K562 (cell line): Measurements from ENCODE around the gene SIRT3. TPM values are rescaled to one million over a fixed set of nuclear protein-coding genes. Genes with fewer than 3 reads are reported as not detected.

Experiments used
- ARHGAP35 ChIP-seq: fragments of 450-650 bp; IDR thresholded peaks from 2 replicates; pipeline ENCODE4 v1.6.1; 2018; ENCODE audit not compliant: partially characterized antibody
- CBX8 ChIP-seq: fragments of 200-600 bp; sonication (generic); IDR thresholded peaks from 2 replicates; pipeline ENCODE4 v1.6.1; 2012; ENCODE audit warnings: borderline replicate concordance, mixed run types, low read depth, mild to moderate bottlenecking, moderate library complexity, mixed read lengths, low read length, control low read depth, inconsistent platforms; ENCODE audit not compliant: poor library complexity, severe bottlenecking; ENCODE audit errors: extremely low read depth
- ETV5 ChIP-seq: sonication (generic); formaldehyde crosslinking; IDR thresholded peaks from 2 replicates; pipeline ENCODE4 v1.4.0; 2020; ENCODE audit warnings: low read depth, mild to moderate bottlenecking, missing genetic modification reagents
- HDAC6 ChIP-seq: IDR thresholded peaks from 2 replicates; pipeline ENCODE4 v1.6.1; 2012; ENCODE audit warnings: low read depth, mild to moderate bottlenecking, control low read depth, inconsistent platforms, low read length, moderate library complexity
- MAZ ChIP-seq, 2 experiments: fragments of 450-650 bp in 1 of 2; sonication (generic) in 1 of 2; formaldehyde crosslinking; IDR thresholded peaks in 1 of 2; conservative IDR thresholded peaks in 1 of 2; 2 replicates each; pipeline versions ENCODE4 v1.4.0 to v1.5.0; 2020; ENCODE audit warnings: mild to moderate bottlenecking in 1 of 2, missing genetic modification reagents in 1 of 2
- NCOR1 ChIP-seq: fragments of 450-650 bp; IDR thresholded peaks from 2 replicates; pipeline ENCODE4 v1.6.1; 2016; ENCODE audit warnings: mild to moderate bottlenecking, moderate library complexity
- RBFOX2 ChIP-seq: fragments of 200-400 bp; formaldehyde crosslinking; IDR thresholded peaks from 2 replicates; pipeline ENCODE4 v1.6.1; 2017; ENCODE audit warnings: low read depth, mild to moderate bottlenecking, low read length, moderate library complexity
- RBM15 ChIP-seq: fragments of 200-400 bp; formaldehyde crosslinking; IDR thresholded peaks from 2 replicates; pipeline ENCODE4 v1.6.1; 2018; ENCODE audit warnings: mild to moderate bottlenecking, low read length, moderate library complexity; ENCODE audit not compliant: insufficient read depth
- SIN3A ChIP-seq, 2 experiments: fragments of 150-350 bp in 1 of 2; IDR thresholded peaks; 2 replicates each; pipeline ENCODE4 v1.6.1; 2011 to 2016; ENCODE audit warnings: borderline replicate concordance in 2 of 2, low read depth in 2 of 2, low read length in 2 of 2, mild to moderate bottlenecking in 2 of 2, moderate library complexity in 2 of 2; ENCODE audit not compliant: control insufficient read depth in 1 of 2
- STAT5A ChIP-seq: IDR thresholded peaks from 2 replicates; pipeline ENCODE4 v1.6.1; 2012; ENCODE audit warnings: low read length, inconsistent platforms, borderline replicate concordance
- TFAM ChIP-seq: fragments of 250-450 bp; sonication (Bioruptor Pico); conservative IDR thresholded peaks from 2 replicates; pipeline ENCODE4 v1.5.0; 2021; ENCODE audit warnings: mild to moderate bottlenecking, moderate library complexity
- ZBTB1 ChIP-seq: sonication (generic); formaldehyde crosslinking; IDR thresholded peaks from 2 replicates; pipeline ENCODE4 v1.8.1; 2023; ENCODE audit warnings: missing genetic modification reagents, low read depth, mild to moderate bottlenecking, borderline replicate concordance
- ZFX ChIP-seq: sonication (generic); formaldehyde crosslinking; IDR thresholded peaks from 2 replicates; pipeline ENCODE4 v1.8.0; 2022; ENCODE audit warnings: mild to moderate bottlenecking, missing genetic modification reagents, moderate library complexity
- ZNF217 ChIP-seq: sonication (generic); formaldehyde crosslinking; IDR thresholded peaks from 2 replicates; pipeline ENCODE4 v1.8.0; 2022; ENCODE audit warnings: mild to moderate bottlenecking, missing genetic modification reagents
- polyA plus RNA-seq, 8 experiments: library from polyadenylated mRNA; depleted of rRNA in 4 of 8; stranded (reverse) in 5 of 8; unstranded in 3 of 8; fragments of >200 nt; fragmentation: Nextera tagmentation in 2 of 8; fragmentation: Illumina TruSeq in 1 of 8; extraction: Ambion mirVana in 2 of 8; extraction: Trizol in 1 of 8; gene quantifications; 2 replicates each; pipeline versions ENCODE4 v1.2.1 to v1.2.3, GENCODE V29; 2011 to 2014; ENCODE audit warnings: inconsistent platforms in 1 of 8, missing spikeins in 1 of 8
- total RNA-seq, 7 experiments: library from RNA; depleted of rRNA in 6 of 7; stranded (reverse); fragments of >200 nt in 6 of 7; fragmentation: Illumina TruSeq in 2 of 7; extraction: Trizol in 2 of 7; gene quantifications; 2 replicates each; pipeline versions ENCODE4 v1.2.1 to v1.2.3, GENCODE V29; 2011 to 2021; ENCODE audit warnings: low replicate concordance in 1 of 7
- TF ChIP-seq, protein P1 (sequence below): sonication (generic); formaldehyde crosslinking; IDR thresholded peaks from 2 replicates; pipeline ENCODE4 v1.8.1; 2023; ENCODE audit warnings: missing genetic modification reagents, mild to moderate bottlenecking, borderline replicate concordance
- TF ChIP-seq, protein P2 (sequence below): fragments of 250-450 bp; sonication (Bioruptor Pico); IDR thresholded peaks from 2 replicates; pipeline ENCODE4 v1.6.1; 2021; ENCODE audit warnings: mild to moderate bottlenecking
- TF ChIP-seq, protein P3 (sequence below), 3 experiments: IDR thresholded peaks in 2 of 3; conservative IDR thresholded peaks in 1 of 3; 2 replicates each; pipeline ENCODE4 v1.5.1; 2011 to 2012; ENCODE audit warnings: low read length in 3 of 3, mild to moderate bottlenecking in 3 of 3, control low read depth in 2 of 3, improper control_type of control experiment in 1 of 3, inconsistent platforms in 1 of 3, low read depth in 1 of 3, mixed read lengths in 1 of 3, moderate library complexity in 1 of 3; ENCODE audit not compliant: insufficient read depth in 2 of 3

Gene SIRT3
- total and polyA plus RNA-seq, 9 of the 15 experiments (the other 6 are each of a cell fraction or from before 2014, with no cell fraction given), result 1.9 to 27.5 (median 14.5) TPM

DNA sequence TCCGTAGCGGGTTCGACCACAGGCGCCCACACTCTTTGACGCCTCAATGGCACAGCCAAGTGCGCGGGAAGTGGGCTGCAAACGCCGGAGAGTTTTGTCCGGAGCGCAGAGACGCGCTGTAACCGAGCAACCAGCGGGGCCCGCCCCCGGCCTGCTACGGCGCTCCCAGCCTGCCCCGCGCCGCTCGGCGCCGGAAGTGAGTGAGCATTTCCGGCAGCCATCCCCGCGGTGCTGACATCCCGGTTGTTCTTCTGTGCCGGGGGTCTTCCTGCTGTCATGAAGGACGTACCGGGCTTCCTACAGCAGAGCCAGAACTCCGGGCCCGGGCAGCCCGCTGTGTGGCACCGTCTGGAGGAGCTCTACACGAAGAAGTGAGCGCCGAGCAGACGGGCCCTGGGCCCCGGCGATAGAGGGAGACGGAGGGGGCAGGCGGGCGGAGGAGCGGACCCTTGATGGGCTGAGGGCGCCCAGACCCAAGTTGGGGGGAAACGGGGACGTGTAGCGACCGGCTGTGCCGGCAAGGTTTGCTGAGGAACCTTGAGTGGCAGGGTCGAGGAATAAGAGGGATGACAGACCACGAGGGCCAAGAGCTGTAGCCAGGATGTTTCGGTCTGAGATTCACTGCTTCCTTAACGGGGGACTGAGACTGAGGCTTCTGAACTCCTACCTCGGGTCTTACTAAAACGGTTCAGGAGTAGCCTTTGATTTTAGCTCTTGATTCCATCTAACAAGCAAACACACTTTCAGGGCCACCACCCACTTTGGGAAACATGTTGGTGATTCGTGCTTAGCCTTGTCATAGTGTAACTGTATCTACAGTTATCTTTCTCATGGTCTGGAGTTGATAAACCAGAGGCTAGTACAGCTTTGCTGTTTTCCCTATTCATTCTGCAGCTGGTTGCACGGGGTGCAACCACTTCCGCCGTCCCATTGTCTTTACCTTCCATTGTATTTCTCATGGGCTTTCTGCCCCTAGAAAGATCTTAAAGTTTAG, 929 bp upstream of the SIRT3 start, which contains the start of gene PSMD13 (continued):
- TF ChIP-seq, protein P1, sequence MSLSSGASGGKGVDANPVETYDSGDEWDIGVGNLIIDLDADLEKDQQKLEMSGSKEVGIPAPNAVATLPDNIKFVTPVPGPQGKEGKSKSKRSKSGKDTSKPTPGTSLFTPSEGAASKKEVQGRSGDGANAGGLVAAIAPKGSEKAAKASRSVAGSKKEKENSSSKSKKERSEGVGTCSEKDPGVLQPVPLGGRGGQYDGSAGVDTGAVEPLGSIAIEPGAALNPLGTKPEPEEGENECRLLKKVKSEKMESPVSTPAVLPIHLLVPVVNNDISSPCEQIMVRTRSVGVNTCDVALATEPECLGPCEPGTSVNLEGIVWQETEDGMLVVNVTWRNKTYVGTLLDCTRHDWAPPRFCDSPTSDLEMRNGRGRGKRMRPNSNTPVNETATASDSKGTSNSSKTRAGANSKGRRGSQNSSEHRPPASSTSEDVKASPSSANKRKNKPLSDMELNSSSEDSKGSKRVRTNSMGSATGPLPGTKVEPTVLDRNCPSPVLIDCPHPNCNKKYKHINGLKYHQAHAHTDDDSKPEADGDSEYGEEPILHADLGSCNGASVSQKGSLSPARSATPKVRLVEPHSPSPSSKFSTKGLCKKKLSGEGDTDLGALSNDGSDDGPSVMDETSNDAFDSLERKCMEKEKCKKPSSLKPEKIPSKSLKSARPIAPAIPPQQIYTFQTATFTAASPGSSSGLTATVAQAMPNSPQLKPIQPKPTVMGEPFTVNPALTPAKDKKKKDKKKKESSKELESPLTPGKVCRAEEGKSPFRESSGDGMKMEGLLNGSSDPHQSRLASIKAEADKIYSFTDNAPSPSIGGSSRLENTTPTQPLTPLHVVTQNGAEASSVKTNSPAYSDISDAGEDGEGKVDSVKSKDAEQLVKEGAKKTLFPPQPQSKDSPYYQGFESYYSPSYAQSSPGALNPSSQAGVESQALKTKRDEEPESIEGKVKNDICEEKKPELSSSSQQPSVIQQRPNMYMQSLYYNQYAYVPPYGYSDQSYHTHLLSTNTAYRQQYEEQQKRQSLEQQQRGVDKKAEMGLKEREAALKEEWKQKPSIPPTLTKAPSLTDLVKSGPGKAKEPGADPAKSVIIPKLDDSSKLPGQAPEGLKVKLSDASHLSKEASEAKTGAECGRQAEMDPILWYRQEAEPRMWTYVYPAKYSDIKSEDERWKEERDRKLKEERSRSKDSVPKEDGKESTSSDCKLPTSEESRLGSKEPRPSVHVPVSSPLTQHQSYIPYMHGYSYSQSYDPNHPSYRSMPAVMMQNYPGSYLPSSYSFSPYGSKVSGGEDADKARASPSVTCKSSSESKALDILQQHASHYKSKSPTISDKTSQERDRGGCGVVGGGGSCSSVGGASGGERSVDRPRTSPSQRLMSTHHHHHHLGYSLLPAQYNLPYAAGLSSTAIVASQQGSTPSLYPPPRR, result no peak
- TF ChIP-seq ZFX (CRISPR knock-in tag), result peak; percentile 52
- TF ChIP-seq HDAC6, result no peak
- TF ChIP-seq, protein P2, sequence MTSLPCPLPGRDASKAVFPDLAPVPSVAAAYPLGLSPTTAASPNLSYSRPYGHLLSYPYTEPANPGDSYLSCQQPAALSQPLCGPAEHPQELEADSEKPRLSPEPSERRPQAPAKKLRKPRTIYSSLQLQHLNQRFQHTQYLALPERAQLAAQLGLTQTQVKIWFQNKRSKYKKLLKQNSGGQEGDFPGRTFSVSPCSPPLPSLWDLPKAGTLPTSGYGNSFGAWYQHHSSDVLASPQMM (CRISPR knock-in tag), result no peak
- TF ChIP-seq RBFOX2, result peak; percentile 93
- TF ChIP-seq RBM15, result no peak
- TF ChIP-seq ETV5 (CRISPR knock-in tag), result peak; percentile 89
- no peak for TF ChIP-seq TFAM (CRISPR knock-in tag)
- no peak for TF ChIP-seq CBX8
- no peak for TF ChIP-seq STAT5A
- TF ChIP-seq ZNF217 (CRISPR knock-in tag), result no peak
- no peak for TF ChIP-seq NCOR1
- peak; percentile 55 to 65; a peak in 3 of 4 replicates for TF ChIP-seq MAZ (CRISPR knock-in tag; conservative IDR thresholded peaks at IDR 0.05 in 1 of 2, IDR thresholded peaks at IDR 0.05 in 1 of 2)
- TF ChIP-seq, protein P3, sequence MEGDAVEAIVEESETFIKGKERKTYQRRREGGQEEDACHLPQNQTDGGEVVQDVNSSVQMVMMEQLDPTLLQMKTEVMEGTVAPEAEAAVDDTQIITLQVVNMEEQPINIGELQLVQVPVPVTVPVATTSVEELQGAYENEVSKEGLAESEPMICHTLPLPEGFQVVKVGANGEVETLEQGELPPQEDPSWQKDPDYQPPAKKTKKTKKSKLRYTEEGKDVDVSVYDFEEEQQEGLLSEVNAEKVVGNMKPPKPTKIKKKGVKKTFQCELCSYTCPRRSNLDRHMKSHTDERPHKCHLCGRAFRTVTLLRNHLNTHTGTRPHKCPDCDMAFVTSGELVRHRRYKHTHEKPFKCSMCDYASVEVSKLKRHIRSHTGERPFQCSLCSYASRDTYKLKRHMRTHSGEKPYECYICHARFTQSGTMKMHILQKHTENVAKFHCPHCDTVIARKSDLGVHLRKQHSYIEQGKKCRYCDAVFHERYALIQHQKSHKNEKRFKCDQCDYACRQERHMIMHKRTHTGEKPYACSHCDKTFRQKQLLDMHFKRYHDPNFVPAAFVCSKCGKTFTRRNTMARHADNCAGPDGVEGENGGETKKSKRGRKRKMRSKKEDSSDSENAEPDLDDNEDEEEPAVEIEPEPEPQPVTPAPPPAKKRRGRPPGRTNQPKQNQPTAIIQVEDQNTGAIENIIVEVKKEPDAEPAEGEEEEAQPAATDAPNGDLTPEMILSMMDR (IDR thresholded peaks at IDR 0.05 in 2 of 3, conservative IDR thresholded peaks at IDR 0.05 in 1 of 3; ENCODE audit: insufficient read depth in 2 of 3, low read depth in 1 of 3, low read length in 3 of 3), result no peak
- no peak; the same call in 1 of the 2 replicates for TF ChIP-seq ZBTB1 (CRISPR knock-in tag)
- no peak for TF ChIP-seq ARHGAP35
- peak; percentile 90 to 95 for TF ChIP-seq SIN3A (IDR thresholded peaks at IDR 0.05; ENCODE audit: borderline replicate concordance in 2 of 2, control insufficient read depth in 1 of 2, low read depth in 2 of 2, low read length in 2 of 2)
